Measurements from ENCODE around the gene PUS1.
"Not testable (repeated sequence)": the region's sequence is repeated elsewhere in the genome, so short reads cannot be mapped to it uniquely, and the experiment has no call there.

PUS1 gene

DNA sequence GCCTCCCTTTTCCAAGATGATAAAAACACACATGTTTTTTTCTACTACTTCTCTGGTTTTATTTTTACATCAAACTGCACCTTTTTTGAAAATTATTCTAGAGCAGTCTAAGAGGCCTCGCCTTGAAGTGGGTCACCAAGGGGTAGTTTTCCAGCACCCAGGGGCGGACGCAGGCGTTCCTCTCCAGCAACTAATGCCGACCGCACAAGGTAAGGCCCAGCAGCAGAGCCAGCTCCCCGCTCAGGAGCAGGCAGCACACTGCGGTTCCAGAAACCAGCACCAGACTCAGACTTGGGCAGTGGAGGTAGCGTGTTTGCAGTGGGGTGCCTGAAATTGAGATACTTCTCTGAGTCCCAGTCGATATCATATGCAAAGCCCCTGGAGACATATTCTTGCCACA is 52.3 kb downstream of the PUS1 start:
- DNase-seq (ENCODE audit: extremely low read depth, low read depth), result no peak
- no peak for TF ChIP-seq CTCF (IDR thresholded peaks at IDR 0.05; ENCODE audit: low read depth, low read length)

DNA sequence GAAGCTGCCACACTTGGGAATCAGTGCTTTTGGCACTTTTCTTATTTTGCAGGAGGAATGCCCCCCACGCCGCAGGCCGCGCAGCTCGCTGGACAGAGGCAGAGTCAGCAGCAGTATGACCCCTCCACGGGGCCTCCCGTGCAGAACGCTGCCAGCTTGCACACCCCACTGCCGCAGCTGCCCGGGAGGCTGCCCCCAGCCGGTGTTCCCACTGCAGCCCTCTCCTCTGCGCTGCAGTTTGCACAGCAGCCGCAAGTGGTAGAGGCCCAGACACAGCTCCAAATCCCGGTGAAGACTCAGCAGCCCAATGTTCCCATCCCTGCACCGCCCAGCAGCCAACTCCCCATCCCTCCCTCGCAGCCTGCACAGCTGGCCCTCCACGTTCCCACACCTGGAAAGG is 53.0 kb downstream of the PUS1 start:
- TF ChIP-seq CTCF (IDR thresholded peaks at IDR 0.05; ENCODE audit: low read depth, low read length), result no peak
- no peak for DNase-seq (ENCODE audit: extremely low read depth, low read depth)

DNA sequence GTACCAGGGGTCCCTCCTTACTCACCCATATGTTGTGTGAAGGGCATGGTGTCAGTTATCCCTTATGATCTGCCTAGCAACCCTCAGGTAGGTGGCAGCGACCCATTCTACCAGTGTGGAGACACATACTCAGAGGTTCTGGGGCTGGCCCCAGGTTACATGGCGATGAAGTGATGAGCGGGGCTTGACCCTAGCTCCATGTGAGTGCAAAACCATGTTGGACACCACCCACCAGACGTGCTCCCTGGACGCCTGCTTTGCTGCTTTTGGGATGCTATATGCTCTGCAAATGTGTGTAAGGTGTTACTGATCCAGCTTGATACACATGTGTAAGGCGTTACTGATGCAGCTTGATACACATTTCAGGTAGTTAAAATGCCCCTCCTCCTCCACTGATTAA is 54.0 kb downstream of the PUS1 start:
- no peak for TF ChIP-seq CTCF (IDR thresholded peaks at IDR 0.05; ENCODE audit: low read depth, low read length)
- no peak for DNase-seq (ENCODE audit: extremely low read depth, low read depth)

GRCh38 chr12:131983554-131983953 is 54.5 kb downstream of the PUS1 start:
- DNase-seq (ENCODE audit: extremely low read depth, low read depth), result no peak
- no peak for TF ChIP-seq CTCF (IDR thresholded peaks at IDR 0.05; ENCODE audit: low read depth, low read length)

DNA sequence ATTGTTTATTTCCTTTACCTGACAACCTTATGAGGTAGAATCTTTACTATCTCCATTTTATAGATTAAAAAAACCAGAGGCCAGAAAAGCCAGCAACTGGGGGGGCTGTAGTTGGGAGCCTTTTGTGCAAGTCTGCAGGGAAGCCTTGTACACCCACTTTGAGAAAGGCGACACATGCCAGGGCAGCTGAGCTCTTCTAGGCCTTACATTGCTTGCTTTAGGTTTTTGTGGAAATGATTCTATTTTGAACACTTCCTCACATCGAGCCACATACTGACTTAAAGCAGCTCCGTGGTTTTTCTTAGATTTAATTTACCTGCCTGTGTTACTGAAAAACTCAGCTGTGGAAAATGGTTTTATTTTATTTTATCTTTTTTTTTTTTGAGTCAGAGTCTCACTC is 55.3 kb downstream of the PUS1 start:
- TF ChIP-seq CTCF (IDR thresholded peaks at IDR 0.05; ENCODE audit: low read depth, low read length), result no peak
- no peak for DNase-seq (ENCODE audit: extremely low read depth, low read depth)

- not testable (repeated sequence) for DNase-seq (ENCODE audit: extremely low read depth, low read depth)
These were observed 56.4 kb downstream of the PUS1 start for GRCh38 chr12:131985510-131985875.

DNA sequence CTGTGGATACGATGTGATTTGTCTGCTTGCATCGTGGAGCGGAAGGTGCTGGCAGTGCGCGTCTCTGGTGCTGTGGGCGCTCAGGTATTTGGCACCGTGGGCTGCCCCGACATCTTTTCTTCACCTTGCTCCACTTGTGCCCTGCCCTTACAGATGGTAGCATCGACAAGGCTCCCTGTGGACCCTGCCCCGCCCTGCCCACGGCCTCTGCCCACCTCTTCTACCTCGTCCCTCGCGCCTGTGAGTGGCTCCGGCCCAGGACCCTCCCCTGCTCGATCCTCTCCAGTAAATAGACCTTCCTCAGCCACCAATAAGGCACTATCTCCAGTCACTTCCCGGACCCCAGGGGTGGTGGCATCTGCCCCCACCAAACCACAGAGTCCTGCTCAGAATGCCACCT is 57.3 kb downstream of the PUS1 start:
- no peak for TF ChIP-seq CTCF (IDR thresholded peaks at IDR 0.05; ENCODE audit: low read depth, low read length)
- no peak for DNase-seq (ENCODE audit: extremely low read depth, low read depth)

GRCh38 chr12:131986910-131987309 is 57.8 kb downstream of the PUS1 start:
- DNase-seq (ENCODE audit: extremely low read depth, low read depth), result no peak
- TF ChIP-seq CTCF (IDR thresholded peaks at IDR 0.05; ENCODE audit: low read depth, low read length), result no peak

All from AG09319 (cell line).